Colonic mucosa (tissue), 4 donors: ENCODE measurements around the gene CEP192. TPM values are rescaled to one million over a fixed set of nuclear protein-coding genes. Genes with fewer than 3 reads are reported as not detected.

Experiments
- DNase-seq: peaks from one replicate; pipeline ENCODE4 v3.0.0-alpha.2; 2020
- H3K27ac ChIP-seq: fragments of 200-600 bp; one replicate; pipeline ENCODE4 v1.8.0; 2021
- H3K27me3 ChIP-seq: fragments of 200-600 bp; one replicate; pipeline ENCODE4 v1.8.0; 2021
- H3K36me3 ChIP-seq: fragments of 200-600 bp; one replicate; pipeline ENCODE4 v1.8.0; 2021
- H3K4me1 ChIP-seq: fragments of 200-600 bp; one replicate; pipeline ENCODE4 v1.8.0; 2021; ENCODE audit warnings: mild to moderate bottlenecking
- H3K4me3 ChIP-seq: fragments of 200-600 bp; one replicate; pipeline ENCODE4 v1.8.0; 2021
- H3K9ac ChIP-seq, 2 donors: one replicate each; pipeline ENCODE4 v1.7.0; 2013; ENCODE audit warnings: control low read depth in 2 of 2, low read depth in 2 of 2, low read length in 2 of 2
- H3K9me3 ChIP-seq: fragments of 200-600 bp; one replicate; pipeline ENCODE4 v1.8.0; 2021
- intact Hi-C: fragments of 100-400 bp; cut with DNase I; formaldehyde crosslinking; loops from one replicate; pipeline ENCODE4 v1.14.1; 2022
- total RNA-seq, 2 donors: library from RNA; stranded (reverse); fragmentation: NEBNext Ultra II Directional in 1 of 2; extraction: Animal tissue kit (Norgen Biotek cat#: 25700) in 1 of 2; gene quantifications; one replicate each; pipeline ENCODE4 v1.2.1, GENCODE V29; 2021
- TF ChIP-seq, protein P1 (sequence below): fragments of 200-600 bp; IDR thresholded peaks from one replicate; pipeline ENCODE4 v1.8.0; 2022; ENCODE audit warnings: antibody characterized with exemption, mild to moderate bottlenecking
- donor health status: healthy.
- donor health status: DM: no; HTN: no; CAD: no.
- donor health status: DM: no; HTN: no; CAD: no.

The CEP192 gene
- total RNA-seq, 2 donors from 2014 or later = 23.7 to 26.9 TPM

- Histone ChIP-seq H3K9ac (no peak overlapping the region), H3K27me3 (no peaks in the 10 kb centered on the region), H3K9me3 (no peaks in the 10 kb centered on the region), H3K27ac (no peak overlapping the region), H3K4me3 (no peak overlapping the region), H3K4me1 (no peaks in the 10 kb centered on the region), H3K36me3 (no peaks in the 10 kb centered on the region)
- intact Hi-C loops = no loop called here
- DNase-seq = no peak
- TF ChIP-seq, protein P1, sequence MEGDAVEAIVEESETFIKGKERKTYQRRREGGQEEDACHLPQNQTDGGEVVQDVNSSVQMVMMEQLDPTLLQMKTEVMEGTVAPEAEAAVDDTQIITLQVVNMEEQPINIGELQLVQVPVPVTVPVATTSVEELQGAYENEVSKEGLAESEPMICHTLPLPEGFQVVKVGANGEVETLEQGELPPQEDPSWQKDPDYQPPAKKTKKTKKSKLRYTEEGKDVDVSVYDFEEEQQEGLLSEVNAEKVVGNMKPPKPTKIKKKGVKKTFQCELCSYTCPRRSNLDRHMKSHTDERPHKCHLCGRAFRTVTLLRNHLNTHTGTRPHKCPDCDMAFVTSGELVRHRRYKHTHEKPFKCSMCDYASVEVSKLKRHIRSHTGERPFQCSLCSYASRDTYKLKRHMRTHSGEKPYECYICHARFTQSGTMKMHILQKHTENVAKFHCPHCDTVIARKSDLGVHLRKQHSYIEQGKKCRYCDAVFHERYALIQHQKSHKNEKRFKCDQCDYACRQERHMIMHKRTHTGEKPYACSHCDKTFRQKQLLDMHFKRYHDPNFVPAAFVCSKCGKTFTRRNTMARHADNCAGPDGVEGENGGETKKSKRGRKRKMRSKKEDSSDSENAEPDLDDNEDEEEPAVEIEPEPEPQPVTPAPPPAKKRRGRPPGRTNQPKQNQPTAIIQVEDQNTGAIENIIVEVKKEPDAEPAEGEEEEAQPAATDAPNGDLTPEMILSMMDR = no peak
Observed at GRCh38 chr18:13035249-13035914, 44.2 kb downstream of the CEP192 start.

DNA sequence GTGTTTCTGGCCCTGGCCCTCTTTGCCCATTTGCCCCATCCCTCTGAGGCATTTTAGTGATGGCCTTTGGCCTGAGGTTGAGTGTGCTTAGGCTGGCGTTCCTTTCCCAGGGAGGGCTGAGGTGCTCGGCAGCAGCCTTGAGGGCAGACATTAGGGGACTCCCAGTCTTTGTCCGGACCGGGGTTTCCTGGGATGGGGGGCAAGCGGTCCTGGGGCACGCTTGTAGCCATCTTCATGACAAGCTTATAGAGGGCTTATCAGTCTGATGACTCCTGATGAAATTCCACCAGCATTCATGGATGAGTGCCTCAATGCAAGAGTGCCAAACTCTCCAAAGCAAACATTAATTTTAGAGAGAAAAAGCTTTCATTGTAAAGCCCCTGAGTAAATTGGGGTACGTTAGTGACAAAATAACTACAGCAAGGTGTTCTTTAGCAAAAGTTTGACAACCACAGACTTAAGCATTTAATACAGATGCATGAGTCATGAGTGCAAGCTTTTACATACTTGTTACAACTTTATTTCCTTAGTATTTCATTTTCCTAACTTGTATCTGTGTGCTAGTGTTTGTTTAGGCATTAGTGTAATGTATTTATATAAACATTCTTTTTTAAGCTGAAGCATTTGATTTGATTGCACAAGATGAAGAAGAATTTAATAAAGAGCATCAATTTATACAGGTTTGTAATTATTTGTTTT, 45.6 kb downstream of the CEP192 start:
- DNase-seq = no peak
- Histone ChIP-seq H3K4me1 (no peaks in the 10 kb centered on the region), H3K9me3 (no peaks in the 10 kb centered on the region), H3K27ac (no peak overlapping the region), H3K4me3 (no peak overlapping the region), H3K9ac (no peak overlapping the region), H3K27me3 (no peaks in the 10 kb centered on the region), H3K36me3 (no peaks in the 10 kb centered on the region)
- TF ChIP-seq, protein P1 = no peak
- intact Hi-C loops = no loop called here

DNA sequence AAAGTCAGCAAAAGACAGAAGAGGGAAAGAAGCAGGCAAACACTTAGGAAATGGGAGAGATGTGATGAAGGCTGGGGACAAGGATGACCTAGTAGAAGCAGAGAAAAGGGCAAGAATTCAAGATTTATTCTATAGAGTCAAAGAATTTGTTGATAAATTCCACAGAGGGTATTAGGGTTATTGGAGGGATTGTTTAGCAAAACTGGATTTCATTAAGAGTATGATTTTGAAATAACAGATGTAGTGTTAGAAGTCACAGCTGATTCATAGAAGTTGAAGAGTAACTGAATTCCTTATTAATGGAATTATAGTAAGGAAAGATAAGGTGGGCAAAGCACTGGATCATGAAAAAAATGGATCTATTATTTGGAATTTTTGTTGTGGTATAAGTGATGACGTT, 48.6 kb downstream of the CEP192 start:
- Histone ChIP-seq H3K9me3 (no peaks in the 10 kb centered on the region), H3K4me3 (no peak overlapping the region), H3K27ac (no peak overlapping the region), H3K4me1 (no peaks in the 10 kb centered on the region), H3K27me3 (no peaks in the 10 kb centered on the region), H3K36me3 (no peaks in the 10 kb centered on the region), H3K9ac (no peak overlapping the region)
- TF ChIP-seq, protein P1 = no peak
- no peak for DNase-seq
- intact Hi-C loops = no loop called here

GRCh38 chr18:13043066-13043465, 51.9 kb downstream of the CEP192 start:
- no peak overlapping the region for H3K27ac ChIP-seq
- H3K27me3 ChIP-seq = no peaks in the 10 kb centered on the region
- TF ChIP-seq, protein P1 = no peak
- no peaks in the 10 kb centered on the region for H3K36me3 ChIP-seq
- H3K4me1 ChIP-seq = no peaks in the 10 kb centered on the region
- no peaks in the 10 kb centered on the region for H3K9me3 ChIP-seq
- no peak for DNase-seq
- no peak overlapping the region for H3K4me3 ChIP-seq
- no peak overlapping the region for H3K9ac ChIP-seq
- intact Hi-C loops = no loop called here

DNA sequence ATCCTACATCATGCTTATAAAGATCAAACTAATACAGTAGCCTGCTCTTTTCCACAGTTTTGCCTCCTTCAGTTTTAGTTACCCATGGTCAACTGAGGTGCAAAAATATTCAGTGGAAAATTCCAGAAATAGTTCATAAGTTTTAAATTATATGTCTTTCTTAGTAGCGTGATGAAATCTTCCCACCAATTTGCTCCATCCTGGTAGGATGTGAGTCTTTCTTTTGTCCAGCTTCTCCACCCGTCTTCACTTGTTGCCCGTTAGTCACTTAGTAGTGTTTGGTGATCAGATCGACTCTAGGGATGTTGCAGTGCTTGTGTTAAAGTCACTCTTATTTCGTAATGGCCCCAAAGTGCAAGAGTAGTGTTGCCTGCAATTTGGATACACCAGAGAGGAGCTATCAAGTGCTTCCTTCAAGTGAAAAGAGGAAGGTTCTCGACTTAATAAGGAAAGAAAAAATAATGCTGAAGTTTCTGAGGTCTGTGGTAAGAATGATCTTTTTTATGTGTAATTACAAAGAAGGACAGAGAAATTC, 57.0 kb downstream of the CEP192 start:
- no peaks in the 10 kb centered on the region for H3K27me3 ChIP-seq
- no peak overlapping the region for H3K9ac ChIP-seq
- peaks cover 5% of the 10 kb centered on the region for H3K36me3 ChIP-seq
- no peaks in the 10 kb centered on the region for H3K9me3 ChIP-seq
- TF ChIP-seq, protein P1 = no peak
- no peaks in the 10 kb centered on the region for H3K4me1 ChIP-seq
- DNase-seq = no peak
- no peak overlapping the region for H3K4me3 ChIP-seq
- H3K27ac ChIP-seq = no peak overlapping the region
- intact Hi-C loops = no loop called here
